Effector memory CD4-positive, alpha-beta T cell (primary cell): ENCODE results near the gene NUAK1.

Experiments used
- DNase-seq, 3 donors: peaks; one replicate each; pipeline ENCODE4 v3.0.0-alpha.2; 2020
- H3K27ac ChIP-seq: 2 replicates; pipeline ENCODE4 v1.7.0; 2013; ENCODE audit warnings: mild to moderate bottlenecking, low read length, moderate library complexity; ENCODE audit not compliant: insufficient read depth, poor library complexity, severe bottlenecking
- H3K27me3 ChIP-seq: replicated peaks from 2 replicates; pipeline ENCODE4 v1.7.0; 2013; ENCODE audit warnings: mild to moderate bottlenecking, low read length; ENCODE audit not compliant: insufficient read depth, control insufficient read depth, poor library complexity, severe bottlenecking
- H3K36me3 ChIP-seq: 2 replicates; pipeline ENCODE4 v1.7.0; 2013; ENCODE audit warnings: mild to moderate bottlenecking, low read length, moderate library complexity; ENCODE audit not compliant: control insufficient read depth, insufficient read depth
- H3K4me1 ChIP-seq: 2 replicates; pipeline ENCODE4 v1.7.0; 2013; ENCODE audit warnings: low read length, mild to moderate bottlenecking; ENCODE audit not compliant: control insufficient read depth, insufficient read depth, poor library complexity, severe bottlenecking
- H3K4me3 ChIP-seq: 2 replicates; pipeline ENCODE4 v1.7.0; 2013; ENCODE audit warnings: low read length, low read depth, mild to moderate bottlenecking; ENCODE audit not compliant: insufficient read depth, poor library complexity, severe bottlenecking
- H3K9me3 ChIP-seq: 2 replicates; pipeline ENCODE4 v1.7.0; 2013; ENCODE audit warnings: mild to moderate bottlenecking, low read length, moderate library complexity; ENCODE audit not compliant: control insufficient read depth

The NUAK1 gene

GRCh38 chr12:106085213-106085612 lies 53.5 kb downstream of the NUAK1 start:
- no peaks in the 10 kb centered on the region for H3K27me3 ChIP-seq
- H3K27ac ChIP-seq: no peak overlapping the region
- no peaks in the 10 kb centered on the region for H3K9me3 ChIP-seq
- H3K4me1 ChIP-seq: no peaks in the 10 kb centered on the region
- no peak for DNase-seq
- no peaks in the 10 kb centered on the region for H3K36me3 ChIP-seq
- no peak overlapping the region for H3K4me3 ChIP-seq

- Histone ChIP-seq H3K9me3 (no peaks in the 10 kb centered on the region), H3K4me3 (no peak overlapping the region), H3K4me1 (no peaks in the 10 kb centered on the region), H3K36me3 (no peaks in the 10 kb centered on the region), H3K27me3 (no peaks in the 10 kb centered on the region), H3K27ac (no peak overlapping the region)
- no peak for DNase-seq
These were observed 54.0 kb downstream of the NUAK1 start for GRCh38 chr12:106084759-106085158.

GRCh38 chr12:106084014-106084671 lies 54.6 kb downstream of the NUAK1 start:
- H3K4me1 ChIP-seq: no peaks in the 10 kb centered on the region
- no peak for DNase-seq
- no peak overlapping the region for H3K27ac ChIP-seq
- no peaks in the 10 kb centered on the region for H3K9me3 ChIP-seq
- no peaks in the 10 kb centered on the region for H3K27me3 ChIP-seq
- no peak overlapping the region for H3K4me3 ChIP-seq
- H3K36me3 ChIP-seq: no peaks in the 10 kb centered on the region

GRCh38 chr12:106082216-106083175 lies 56.3 kb downstream of the NUAK1 start:
- no peak for DNase-seq
- Histone ChIP-seq H3K4me1 (no peaks in the 10 kb centered on the region), H3K27me3 (no peaks in the 10 kb centered on the region), H3K27ac (no peak overlapping the region), H3K4me3 (no peak overlapping the region), H3K36me3 (no peaks in the 10 kb centered on the region), H3K9me3 (no peaks in the 10 kb centered on the region)

- no peak overlapping the region for H3K27ac ChIP-seq
- no peaks in the 10 kb centered on the region for H3K36me3 ChIP-seq
- H3K4me3 ChIP-seq: no peak overlapping the region
- H3K27me3 ChIP-seq: no peaks in the 10 kb centered on the region
- H3K4me1 ChIP-seq: no peaks in the 10 kb centered on the region
- DNase-seq: no peak
- no peaks in the 10 kb centered on the region for H3K9me3 ChIP-seq
These were observed 57.1 kb downstream of the NUAK1 start for GRCh38 chr12:106081606-106082005.

- no peaks in the 10 kb centered on the region for H3K9me3 ChIP-seq
- no peak overlapping the region for H3K4me3 ChIP-seq
- H3K27me3 ChIP-seq: no peaks in the 10 kb centered on the region
- no peak for DNase-seq
- H3K27ac ChIP-seq: no peak overlapping the region
- no peaks in the 10 kb centered on the region for H3K4me1 ChIP-seq
- no peaks in the 10 kb centered on the region for H3K36me3 ChIP-seq
These were observed 58.0 kb downstream of the NUAK1 start for GRCh38 chr12:106080791-106081170.

GRCh38 chr12:106080041-106080790 lies 58.5 kb downstream of the NUAK1 start:
- Histone ChIP-seq H3K9me3 (no peaks in the 10 kb centered on the region), H3K36me3 (no peaks in the 10 kb centered on the region), H3K4me1 (no peaks in the 10 kb centered on the region), H3K4me3 (no peak overlapping the region), H3K27ac (no peak overlapping the region), H3K27me3 (no peaks in the 10 kb centered on the region)
- DNase-seq: no peak

GRCh38 chr12:106079148-106079738 lies 59.5 kb downstream of the NUAK1 start:
- H3K9me3 ChIP-seq: no peaks in the 10 kb centered on the region
- H3K27ac ChIP-seq: no peak overlapping the region
- H3K4me1 ChIP-seq: no peaks in the 10 kb centered on the region

GRCh38 chr12:106078358-106079010 lies 60.3 kb downstream of the NUAK1 start:
- no peak for DNase-seq
- Histone ChIP-seq H3K27ac (no peak overlapping the region), H3K36me3 (no peaks in the 10 kb centered on the region), H3K27me3 (peaks cover 4% of the 10 kb centered on the region), H3K4me1 (no peaks in the 10 kb centered on the region), H3K9me3 (no peaks in the 10 kb centered on the region), H3K4me3 (no peak overlapping the region)

More at GRCh38 chr12:106079148-106079738, 59.5 kb downstream of the NUAK1 start:
- no peaks in the 10 kb centered on the region for H3K36me3 ChIP-seq
- no peak overlapping the region for H3K4me3 ChIP-seq
- no peak for DNase-seq
- H3K27me3 ChIP-seq: peaks cover 4% of the 10 kb centered on the region
